ENCODE data around the gene OTOS.

The OTOS gene

GRCh38 chr2:240167588-240167880, 27.1 kb upstream of the OTOS start:
- DNase-seq (ENCODE audit: low read depth) = no peak

GRCh38 chr2:240166761-240167587, 26.5 kb upstream of the OTOS start:
- no peak for DNase-seq (ENCODE audit: low read depth)

- DNase-seq (ENCODE audit: low read depth) = no peak
Measured at GRCh38 chr2:240166191-240166590, 25.7 kb upstream of the OTOS start.

GRCh38 chr2:240165661-240166060, 25.2 kb upstream of the OTOS start:
- no peak for DNase-seq (ENCODE audit: low read depth)

GRCh38 chr2:240165034-240165433, 24.6 kb upstream of the OTOS start:
- DNase-seq (ENCODE audit: low read depth) = no peak

GRCh38 chr2:240164586-240164985, 24.1 kb upstream of the OTOS start:
- DNase-seq (ENCODE audit: low read depth) = no peak

GRCh38 chr2:240163844-240164574, 23.6 kb upstream of the OTOS start:
- DNase-seq (ENCODE audit: low read depth) = no peak

GRCh38 chr2:240162939-240163714, 22.7 kb upstream of the OTOS start:
- no peak for DNase-seq (ENCODE audit: low read depth)

- DNase-seq (ENCODE audit: low read depth) = no peak
Measured at GRCh38 chr2:240162531-240162930, 22.1 kb upstream of the OTOS start.

- DNase-seq (ENCODE audit: low read depth) = no peak
Measured at GRCh38 chr2:240162032-240162431, 21.6 kb upstream of the OTOS start.

- no peak for DNase-seq (ENCODE audit: low read depth)
Measured at GRCh38 chr2:240161087-240161750, 20.8 kb upstream of the OTOS start.

- no peak for DNase-seq (ENCODE audit: low read depth)
Measured at GRCh38 chr2:240160291-240161086, 20.0 kb upstream of the OTOS start.

GRCh38 chr2:240159251-240159839, 18.9 kb upstream of the OTOS start:
- DNase-seq (ENCODE audit: low read depth) = no peak

- DNase-seq (ENCODE audit: low read depth) = no peak
Measured at GRCh38 chr2:240157147-240157470, 16.7 kb upstream of the OTOS start.

- no peak for DNase-seq (ENCODE audit: low read depth)
Measured at GRCh38 chr2:240156435-240157146, 16.1 kb upstream of the OTOS start.

GRCh38 chr2:240155745-240156390, 15.4 kb upstream of the OTOS start:
- DNase-seq (ENCODE audit: low read depth) = no peak

- no peak for DNase-seq (ENCODE audit: low read depth)
Measured at GRCh38 chr2:240155048-240155744, 14.7 kb upstream of the OTOS start.

- DNase-seq (ENCODE audit: low read depth) = no peak
Measured at GRCh38 chr2:240154606-240155005, 14.1 kb upstream of the OTOS start.

- DNase-seq (ENCODE audit: low read depth) = no peak
Measured at GRCh38 chr2:240153418-240153817, 13.0 kb upstream of the OTOS start.

All from stimulated activated CD8-positive, alpha-beta memory T cell treated with anti-CD3 and anti-CD28 coated beads, Interleukin-15, amount 100 ng/mL, for 24 hours (primary cell).